ENCODE measurements around the gene TAS2R60.
"Not testable (repeated sequence)": the region's sequence is repeated elsewhere in the genome, so short reads cannot be mapped to it uniquely, and the experiment has no call there.

TAS2R60 gene

GRCh38 chr7:143444063-143444782 is 970 bp downstream of the TAS2R60 start:
- DNase-seq = no peak

- DNase-seq = no peak
Measured at GRCh38 chr7:143444785-143445184, 1.5 kb downstream of the TAS2R60 start.

GRCh38 chr7:143447466-143447865 is 4.2 kb downstream of the TAS2R60 start:
- DNase-seq = no peak

GRCh38 chr7:143448429-143448828 is 5.2 kb downstream of the TAS2R60 start:
- no peak for DNase-seq

- DNase-seq = no peak
Measured at GRCh38 chr7:143449793-143450192, 6.5 kb downstream of the TAS2R60 start.

GRCh38 chr7:143451122-143451521 is 7.9 kb downstream of the TAS2R60 start:
- DNase-seq = no peak

- no peak for DNase-seq
Measured at GRCh38 chr7:143451746-143452145, 8.5 kb downstream of the TAS2R60 start.

GRCh38 chr7:143452495-143452894 is 9.2 kb downstream of the TAS2R60 start:
- no peak for DNase-seq

- DNase-seq = no peak
Measured at GRCh38 chr7:143454091-143454680, 10.9 kb downstream of the TAS2R60 start.

- DNase-seq = no peak
Measured at GRCh38 chr7:143455491-143455890, 12.2 kb downstream of the TAS2R60 start.

GRCh38 chr7:143455942-143456341 is 12.7 kb downstream of the TAS2R60 start:
- no peak for DNase-seq

- DNase-seq = no peak
Measured at GRCh38 chr7:143456992-143457793, 13.9 kb downstream of the TAS2R60 start.

GRCh38 chr7:143458263-143458662 is 15.0 kb downstream of the TAS2R60 start:
- no peak for DNase-seq

- DNase-seq = no peak
Measured at GRCh38 chr7:143458681-143459080, 15.4 kb downstream of the TAS2R60 start.

- DNase-seq = no peak
Measured at GRCh38 chr7:143459359-143459758, 16.1 kb downstream of the TAS2R60 start.

GRCh38 chr7:143460271-143460979 is 17.2 kb downstream of the TAS2R60 start:
- DNase-seq = no peak

GRCh38 chr7:143462045-143462444 is 18.8 kb downstream of the TAS2R60 start:
- DNase-seq = no peak

GRCh38 chr7:143463556-143463955 is 20.3 kb downstream of the TAS2R60 start:
- DNase-seq = no peak

GRCh38 chr7:143463957-143464356 is 20.7 kb downstream of the TAS2R60 start:
- DNase-seq = no peak

GRCh38 chr7:143467724-143468123 is 24.5 kb downstream of the TAS2R60 start:
- no peak for DNase-seq

- DNase-seq = not testable (repeated sequence)
Measured at GRCh38 chr7:143472071-143472689, 28.9 kb downstream of the TAS2R60 start.

- no peak for DNase-seq
Measured at GRCh38 chr7:143477501-143478150, 34.4 kb downstream of the TAS2R60 start, which contains the start of gene TAS2R41. Gene TAS2R41, plus strand, starts transcription at chr7:143477873. Its CDS starts 0 bp downstream, at chr7:143477873.

Measured in right hindlimb (tissue), 1 donor.